T-helper 1 cell (primary cell): ENCODE results near the gene ADAMTS5.

ENCODE experiments used
- DNase-seq, 5 donors: peaks; one replicate each; pipeline ENCODE4 v3.0.0-alpha.2; 2012 to 2020
- total RNA-seq, 4 donors: gene quantifications; one replicate each; lab custom pipeline; 2026; lab: John Stamatoyannopoulos, UW

ADAMTS5 gene
- 0 to 0.08 (median 0) reads per million in 4 donors for total RNA-seq

DNA sequence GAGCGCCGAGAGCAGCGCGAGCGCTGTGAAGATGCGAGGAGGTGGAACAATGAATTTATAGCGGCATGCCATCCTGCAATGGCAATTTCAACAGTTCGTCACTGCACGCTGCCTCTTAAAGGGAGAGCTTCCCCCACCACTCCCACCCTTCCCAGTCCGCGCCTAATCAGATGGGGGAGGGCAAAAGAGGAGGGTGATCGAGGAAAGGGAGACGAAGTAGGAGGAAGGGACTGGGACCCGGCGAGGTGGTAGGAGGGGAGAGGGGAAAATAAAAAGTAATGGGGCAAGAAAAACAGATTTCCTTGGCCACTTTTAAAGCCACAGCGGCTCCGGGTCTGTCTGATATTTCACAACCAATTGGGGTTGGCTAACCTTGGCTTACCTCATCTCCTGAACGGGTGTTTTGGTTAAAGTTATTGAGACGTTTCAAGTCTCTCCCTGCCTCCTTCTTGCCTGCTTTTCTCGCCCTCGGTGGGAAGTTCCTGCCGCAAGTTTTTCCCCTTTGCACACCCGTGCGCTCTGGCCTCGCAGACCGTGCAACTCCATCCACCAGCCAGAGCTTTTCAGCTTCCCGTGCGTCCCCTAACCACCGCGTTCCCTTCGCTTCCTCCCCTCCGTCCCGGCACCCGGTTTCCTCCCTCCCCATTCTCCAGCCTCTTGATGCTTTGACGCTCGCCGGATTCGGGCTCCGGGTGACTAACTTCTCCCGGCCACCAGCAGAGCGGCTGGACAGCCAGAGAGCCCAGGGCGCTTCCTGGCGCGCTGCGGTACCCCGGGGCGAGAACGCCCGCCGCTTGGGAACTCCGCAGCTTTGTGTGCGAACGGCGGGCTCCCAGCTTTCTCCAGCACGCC is at the start of gene ADAMTS5:
ADAMTS5 (minus strand) TSS at position 27 of the 852 bp plus-strand sequence. CDS start 697 bp downstream, outside the sequence.
- DNase-seq = no peak

DNA sequence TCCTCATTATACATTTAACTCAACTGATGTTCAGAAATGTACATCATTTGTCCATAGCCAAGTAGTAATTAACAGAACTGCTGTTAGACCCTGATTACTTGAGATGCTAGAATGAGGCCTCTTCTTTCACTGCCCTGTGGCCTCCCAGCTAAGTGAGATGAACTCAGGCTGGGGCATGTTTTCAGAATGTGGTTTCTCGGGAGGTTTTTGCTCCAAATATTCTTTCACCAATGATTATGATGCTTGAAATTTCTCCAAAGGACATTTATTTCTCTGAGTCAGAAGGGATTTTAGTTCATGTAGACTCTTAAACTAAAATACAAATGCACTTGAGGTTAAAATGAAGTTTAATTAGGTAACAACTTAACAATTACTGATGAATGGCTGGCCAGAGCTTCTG is 34.6 kb upstream of the ADAMTS5 start:
- DNase-seq = no peak

DNA sequence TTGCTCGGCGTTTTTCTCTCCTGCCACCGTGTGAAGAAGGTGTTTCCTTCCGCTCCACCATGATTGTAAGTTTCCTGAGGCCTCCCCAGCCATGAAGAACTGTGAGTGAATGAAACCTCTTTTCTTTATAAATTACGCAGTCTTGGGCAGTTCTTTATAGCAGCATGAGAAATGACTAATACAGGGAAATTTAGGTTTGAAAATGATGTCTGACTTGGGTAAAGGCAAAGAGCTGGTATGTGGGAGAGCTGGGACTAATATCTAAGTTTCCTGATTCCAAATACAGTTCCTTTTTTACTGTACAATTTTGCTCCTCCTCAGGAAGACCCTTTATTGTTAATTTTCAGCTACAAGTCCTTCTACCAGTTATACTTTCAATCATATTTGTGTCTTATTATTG is 16.7 kb upstream of the ADAMTS5 start:
- DNase-seq = no peak

DNA sequence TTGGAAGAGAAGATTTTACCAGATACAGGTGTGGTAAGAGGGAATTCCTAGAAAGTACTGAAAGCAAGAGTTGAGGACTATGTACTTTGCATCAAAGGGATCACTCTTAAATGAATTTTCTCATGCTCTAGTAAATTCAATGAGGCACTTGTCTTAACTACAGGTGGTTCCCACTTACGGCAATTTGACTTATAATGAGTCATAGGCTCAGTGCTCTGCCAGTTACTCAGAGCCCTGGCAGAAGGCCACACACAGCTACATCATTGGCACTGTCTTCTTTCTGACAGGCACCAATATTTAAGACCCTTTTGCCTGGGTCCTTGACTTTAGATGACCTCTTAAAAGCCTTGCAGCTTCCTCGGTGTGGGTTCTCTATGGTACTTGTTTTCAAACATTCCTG is 15.9 kb upstream of the ADAMTS5 start:
- no peak for DNase-seq

DNA sequence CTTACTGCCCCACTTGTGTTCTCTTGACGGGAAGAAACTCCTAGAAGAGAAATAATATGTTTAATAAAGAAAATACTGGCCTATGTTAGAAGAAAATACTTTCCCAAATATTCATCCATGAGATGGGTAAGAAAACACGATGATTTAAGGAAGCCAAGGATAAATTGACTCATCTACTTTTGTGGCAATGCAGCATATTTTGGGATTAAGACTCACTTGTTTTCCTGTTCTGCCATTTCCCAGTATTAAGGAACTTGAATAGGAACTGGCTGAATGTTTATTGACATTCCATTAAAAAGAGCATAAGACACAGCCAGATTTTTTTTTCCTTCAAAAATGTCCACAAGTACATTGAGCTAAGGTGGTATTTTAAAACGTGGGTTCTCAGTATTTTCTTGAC is 10.9 kb upstream of the ADAMTS5 start:
- no peak for DNase-seq

DNA sequence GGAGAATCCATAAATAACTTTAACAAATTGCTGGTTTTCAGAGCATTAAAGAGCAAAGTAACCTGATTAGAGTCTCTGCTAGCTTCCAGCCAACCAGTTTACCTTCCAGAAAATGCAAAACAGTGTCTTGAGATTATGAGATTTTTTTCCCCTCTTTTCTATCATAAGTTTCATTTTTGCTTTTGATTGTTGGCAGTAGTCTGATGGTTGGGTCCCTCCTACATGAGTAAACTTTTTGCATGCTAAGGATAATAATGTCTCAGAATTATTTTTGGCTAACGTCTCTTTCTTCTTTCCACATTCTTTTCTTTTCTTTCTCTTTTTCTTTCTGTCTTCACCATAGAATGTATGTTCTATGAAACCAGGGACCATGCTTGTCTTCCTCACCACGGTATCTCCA is 6.3 kb upstream of the ADAMTS5 start:
- DNase-seq = no peak

DNA sequence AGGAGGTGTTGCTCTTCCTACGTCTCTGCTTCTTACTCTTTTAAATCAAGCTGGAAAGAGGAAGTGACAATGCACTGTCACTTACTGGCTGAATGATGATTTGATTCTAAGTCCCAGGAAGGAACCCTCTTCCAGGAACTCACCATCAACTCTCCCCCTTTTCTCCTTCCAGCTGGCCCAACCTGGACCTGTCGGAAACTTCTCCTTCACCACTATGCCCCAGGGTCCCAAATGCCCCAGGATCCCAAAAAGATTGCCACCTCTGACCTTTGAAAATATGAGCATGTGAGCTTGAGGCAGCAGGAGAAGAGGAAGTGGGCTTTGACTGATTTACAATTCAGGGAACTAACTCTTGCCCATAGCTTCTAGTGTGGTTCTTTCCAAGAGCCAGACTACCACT is 5.3 kb upstream of the ADAMTS5 start:
- no peak for DNase-seq

DNA sequence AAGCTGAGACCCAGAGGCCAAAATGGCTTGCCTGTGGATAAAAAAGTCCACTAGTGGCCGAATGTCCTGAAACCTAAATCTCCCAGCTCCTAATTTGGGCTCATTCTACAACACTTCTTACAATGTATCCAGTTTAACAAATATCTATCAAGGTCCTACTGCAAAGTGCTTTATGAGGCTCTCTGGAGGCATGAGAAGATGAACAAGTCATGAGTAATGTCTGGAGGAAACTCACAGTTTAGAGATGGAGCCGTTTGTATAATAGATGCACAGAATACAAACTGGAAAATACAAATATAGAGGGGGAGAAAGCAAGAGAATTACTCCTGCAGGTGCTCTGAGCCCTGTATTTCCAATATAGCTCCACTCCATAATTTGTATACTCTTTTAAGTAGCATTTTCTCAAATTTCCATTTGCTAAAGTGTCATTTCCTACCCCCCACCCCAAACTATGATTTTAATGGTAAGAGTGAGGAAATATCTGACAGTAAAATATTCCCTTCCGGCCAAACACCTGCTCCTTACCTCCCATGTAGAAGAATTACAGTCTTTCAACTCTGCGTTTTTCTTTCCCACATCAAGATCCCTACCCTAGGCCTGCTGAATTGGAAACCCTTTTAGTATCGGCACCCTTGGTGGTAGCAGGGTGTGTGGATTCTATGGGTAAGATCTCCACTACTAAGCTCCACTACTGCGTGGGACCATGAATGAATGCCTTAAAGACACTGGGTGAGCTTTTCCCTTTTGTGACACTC is 3.3 kb upstream of the ADAMTS5 start:
- DNase-seq = no peak

DNA sequence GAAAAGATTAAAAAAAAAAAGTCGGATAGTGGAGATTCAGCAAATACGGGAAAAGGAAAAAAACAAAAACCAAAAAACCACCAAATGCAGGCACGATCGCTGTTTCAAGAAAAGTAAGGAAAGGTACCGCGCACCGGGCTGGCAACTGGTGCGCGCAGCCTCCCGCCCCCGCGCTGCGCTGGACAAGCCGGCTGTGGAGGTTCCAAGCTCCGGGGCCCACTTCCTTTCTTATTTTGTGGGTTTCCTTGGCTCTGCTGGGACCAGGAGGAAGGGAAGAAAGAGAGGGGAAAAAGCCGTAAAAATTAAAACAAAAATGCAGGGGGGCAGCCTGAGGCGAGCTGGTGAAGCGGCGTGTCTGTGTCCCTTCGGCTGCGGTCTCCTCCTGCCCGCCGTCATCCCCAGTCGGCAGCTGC is 233 bp downstream of the ADAMTS5 start:
- DNase-seq = no peak

DNA sequence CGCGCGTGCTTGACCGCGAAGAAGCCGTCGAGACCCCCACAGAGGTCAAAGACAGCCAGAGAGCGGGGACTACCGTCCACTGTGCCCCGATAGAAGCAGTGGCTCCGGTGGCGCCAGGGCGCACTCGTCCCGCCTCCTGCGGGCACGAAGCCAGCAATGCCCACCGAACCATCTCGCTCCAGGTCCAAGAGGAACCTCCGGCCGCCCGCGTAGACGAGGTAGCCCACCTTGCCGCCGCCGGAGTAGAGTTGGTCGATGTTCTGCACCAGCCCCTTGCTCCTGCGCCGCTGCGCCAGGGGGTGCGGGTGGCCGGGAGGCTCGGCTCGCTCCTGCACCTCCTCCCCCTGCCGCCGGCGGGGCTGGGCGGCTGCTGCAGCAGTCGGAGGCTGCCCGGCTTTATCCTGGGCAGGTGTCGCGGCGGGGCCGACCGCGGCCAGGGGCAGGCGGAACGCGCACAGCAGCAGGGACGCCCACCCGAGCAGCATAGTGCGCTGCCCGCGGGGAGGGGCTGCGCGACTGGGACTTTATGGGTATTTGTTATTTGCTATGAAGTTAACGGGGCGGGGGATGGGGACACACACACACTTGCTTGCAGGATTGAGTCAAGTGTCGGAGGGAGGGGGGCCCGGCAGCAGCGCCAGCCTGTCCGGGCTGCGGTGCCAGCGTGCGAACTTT is 844 bp downstream of the ADAMTS5 start:
- DNase-seq = no peak

DNA sequence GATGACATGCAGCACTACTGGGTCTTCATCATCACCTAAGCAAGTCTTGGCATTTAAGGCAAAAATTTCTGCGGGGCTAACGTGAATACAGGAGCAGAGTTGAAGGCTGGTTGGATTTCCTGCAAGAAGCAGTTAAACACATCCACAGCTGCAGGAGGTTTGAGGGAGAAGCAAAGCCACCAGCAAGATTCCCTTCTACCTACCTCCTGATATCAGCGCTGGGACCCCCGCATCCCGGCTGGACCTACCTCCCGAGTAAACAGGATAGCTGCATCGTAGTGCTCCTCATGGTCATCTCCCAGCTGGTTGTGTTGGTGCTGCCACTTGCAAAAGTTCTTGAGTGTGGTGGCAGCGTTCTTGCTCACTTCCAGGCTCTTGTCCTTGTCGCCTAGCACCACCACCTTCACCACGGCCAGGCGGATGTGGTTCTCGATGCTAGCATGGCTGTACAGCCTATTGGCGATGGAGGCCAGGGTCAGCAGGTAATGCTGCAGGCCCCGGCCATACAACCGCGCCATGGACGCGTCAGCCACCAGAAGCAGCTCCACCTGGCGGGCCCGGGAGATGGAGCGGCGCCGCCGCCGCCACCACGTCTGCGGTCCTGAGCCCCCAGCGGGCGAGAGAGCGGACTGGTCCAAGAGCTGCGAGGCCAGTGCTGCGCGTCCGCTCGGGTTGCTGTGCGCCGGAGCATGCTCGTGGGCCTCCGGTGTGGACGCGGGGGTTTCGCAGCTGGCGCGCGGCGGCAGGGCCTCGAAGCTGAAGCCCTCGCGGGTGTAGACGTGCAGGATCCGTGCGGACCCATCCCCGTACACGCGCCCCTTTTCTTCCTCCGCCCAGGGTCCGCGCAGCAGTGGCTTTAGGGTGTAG is 1.6 kb downstream of the ADAMTS5 start:
- DNase-seq = no peak

DNA sequence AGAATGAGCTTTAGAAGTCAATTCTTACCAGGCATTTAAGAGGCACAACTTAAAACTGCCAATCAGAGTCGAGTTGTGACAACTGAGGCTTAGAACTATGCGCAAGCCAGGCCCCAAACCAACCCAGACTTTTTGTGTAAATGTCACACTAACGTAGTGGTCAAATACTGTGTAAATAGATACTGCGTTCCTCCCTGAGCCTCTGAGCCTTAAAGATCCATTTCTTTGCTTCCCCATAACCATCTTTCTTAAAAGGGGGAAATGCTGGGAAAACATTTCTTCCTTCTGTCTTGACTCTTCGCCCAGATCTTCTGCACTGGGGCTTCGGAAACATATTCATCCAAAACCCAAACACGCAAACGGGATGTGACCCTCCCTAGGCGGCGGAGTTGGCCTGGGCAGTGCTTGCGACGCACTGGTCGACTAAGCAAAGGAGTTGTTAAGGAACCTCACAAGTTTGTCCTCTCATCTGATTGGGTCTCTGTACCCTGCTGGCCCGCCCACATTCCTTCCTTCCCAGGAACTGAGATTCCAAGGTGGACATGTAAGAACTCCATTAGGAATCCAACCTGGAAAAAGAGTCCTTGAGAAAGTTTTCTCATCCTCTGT is 2.6 kb downstream of the ADAMTS5 start:
- no peak for DNase-seq

DNA sequence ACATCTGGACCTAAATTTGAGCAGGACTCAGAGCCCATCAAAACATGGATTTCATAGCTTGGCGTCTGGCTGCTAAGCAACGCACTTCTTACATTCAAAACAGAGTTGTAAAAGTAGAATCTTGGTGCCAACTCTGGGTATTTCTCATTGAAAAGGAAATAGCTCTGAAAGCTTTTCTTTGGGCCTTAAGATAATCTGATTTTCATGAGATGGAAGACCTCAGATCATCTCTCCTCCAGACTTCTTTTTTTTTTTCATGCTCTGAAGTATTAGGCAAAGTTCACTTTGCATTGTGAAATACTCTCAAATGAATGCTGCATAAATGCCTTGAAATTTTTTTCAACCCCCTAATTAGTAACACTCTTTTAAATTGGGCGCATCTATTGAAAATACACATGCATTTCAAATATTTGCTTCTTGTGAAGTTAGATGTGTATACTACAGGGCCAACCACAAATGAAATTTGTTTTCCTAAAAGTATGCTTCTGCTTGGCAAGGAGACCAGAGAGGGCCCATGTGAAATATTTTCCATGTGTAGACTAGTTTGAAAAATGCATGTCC is 4.2 kb downstream of the ADAMTS5 start:
- no peak for DNase-seq

DNA sequence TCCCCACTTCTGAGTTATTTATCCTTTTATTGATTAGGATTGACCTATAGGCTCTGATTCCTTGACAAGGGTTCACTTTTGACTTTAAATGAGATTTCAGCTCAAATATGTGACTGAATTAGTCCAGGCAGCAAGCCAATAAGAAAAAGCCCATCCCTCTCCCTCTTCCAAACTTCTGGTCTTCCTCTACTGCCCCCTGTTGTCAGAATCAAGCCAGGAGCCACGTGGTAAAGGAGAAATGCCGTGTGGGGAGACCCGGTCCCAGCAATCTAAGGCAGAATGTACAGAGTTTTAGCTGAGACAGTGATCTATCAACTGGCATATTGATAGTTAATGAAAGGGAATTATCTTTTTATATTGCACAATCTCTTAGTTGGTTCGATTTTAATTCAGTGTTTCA is 5.2 kb downstream of the ADAMTS5 start:
- DNase-seq = no peak

DNA sequence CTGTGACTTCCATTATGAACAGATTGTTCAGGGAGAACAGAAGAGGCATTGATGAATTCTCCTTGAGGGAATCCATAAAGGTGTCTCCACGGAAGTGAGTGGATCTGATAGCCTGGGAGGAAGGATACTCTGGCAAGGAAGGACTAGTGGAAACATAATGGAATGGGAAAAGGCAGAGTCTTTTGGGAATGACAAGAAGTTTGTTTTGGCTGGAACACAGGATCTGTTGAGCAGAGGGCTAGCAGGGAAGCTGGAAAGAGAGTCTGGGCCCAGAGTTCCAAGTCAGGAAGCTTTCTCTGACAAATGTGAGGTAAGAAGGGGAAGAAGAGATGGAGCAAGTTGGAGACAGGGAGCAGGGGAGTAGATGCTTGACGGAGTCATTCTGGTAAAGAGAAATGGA is 8.1 kb downstream of the ADAMTS5 start:
- DNase-seq = no peak

DNA sequence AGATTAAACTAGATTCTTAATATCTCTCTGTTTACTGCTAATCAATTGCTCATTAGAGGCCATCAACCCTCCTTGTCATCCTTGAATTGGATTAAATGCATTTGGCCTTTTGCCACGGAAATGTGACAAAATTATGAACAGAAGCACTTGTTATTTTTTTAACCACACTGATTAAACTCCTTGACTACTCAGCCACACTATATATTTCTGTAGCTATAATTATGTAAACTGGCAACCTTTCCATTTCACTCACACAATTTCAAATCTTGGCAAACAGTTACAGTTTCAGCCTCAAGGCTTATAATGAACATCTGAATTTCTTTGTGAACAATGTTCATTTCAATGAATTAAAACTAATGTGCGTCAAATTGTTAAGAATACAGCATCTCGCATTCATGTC is 10.1 kb downstream of the ADAMTS5 start:
- no peak for DNase-seq

DNA sequence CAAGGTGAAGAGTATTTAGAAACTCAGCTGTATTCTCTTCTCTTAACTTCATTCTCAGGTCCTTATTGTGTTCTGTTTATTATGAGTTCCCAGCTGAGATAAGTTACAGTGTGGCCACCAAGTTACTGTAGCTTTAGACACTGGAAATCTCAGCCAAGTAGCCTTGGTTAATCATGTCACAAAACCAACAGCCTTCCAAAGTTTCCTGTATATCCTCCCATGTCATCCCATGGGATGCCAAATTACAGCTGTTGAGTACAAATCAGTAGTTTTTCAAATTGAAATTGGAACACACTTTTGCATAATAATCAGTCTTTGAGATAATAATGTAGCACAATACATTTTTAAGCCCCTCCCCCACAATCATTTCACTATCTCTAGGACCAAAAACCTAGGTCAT is 10.7 kb downstream of the ADAMTS5 start:
- no peak for DNase-seq

DNA sequence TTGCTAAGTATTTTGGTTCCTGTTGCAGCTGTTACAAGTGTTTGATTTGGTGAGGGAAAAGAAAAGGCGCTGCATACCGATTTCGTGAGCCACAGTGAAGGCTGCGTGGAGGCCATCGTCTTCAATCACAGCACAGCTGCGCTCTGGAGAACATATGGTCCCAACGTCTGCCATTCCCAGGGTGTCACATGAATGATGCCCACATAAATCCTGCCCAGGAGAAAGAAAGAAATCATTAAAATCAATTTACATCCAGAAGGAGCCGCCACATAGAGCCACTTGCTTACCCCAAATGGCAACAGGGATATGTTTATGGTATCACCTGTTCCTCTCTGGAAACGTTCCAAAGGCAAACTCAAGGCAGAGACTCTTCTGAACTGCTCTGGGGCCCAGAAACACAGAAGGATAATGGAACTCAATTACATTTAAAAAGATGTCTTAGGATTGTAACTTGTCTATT is 12.2 kb downstream of the ADAMTS5 start:
- DNase-seq = no peak

DNA sequence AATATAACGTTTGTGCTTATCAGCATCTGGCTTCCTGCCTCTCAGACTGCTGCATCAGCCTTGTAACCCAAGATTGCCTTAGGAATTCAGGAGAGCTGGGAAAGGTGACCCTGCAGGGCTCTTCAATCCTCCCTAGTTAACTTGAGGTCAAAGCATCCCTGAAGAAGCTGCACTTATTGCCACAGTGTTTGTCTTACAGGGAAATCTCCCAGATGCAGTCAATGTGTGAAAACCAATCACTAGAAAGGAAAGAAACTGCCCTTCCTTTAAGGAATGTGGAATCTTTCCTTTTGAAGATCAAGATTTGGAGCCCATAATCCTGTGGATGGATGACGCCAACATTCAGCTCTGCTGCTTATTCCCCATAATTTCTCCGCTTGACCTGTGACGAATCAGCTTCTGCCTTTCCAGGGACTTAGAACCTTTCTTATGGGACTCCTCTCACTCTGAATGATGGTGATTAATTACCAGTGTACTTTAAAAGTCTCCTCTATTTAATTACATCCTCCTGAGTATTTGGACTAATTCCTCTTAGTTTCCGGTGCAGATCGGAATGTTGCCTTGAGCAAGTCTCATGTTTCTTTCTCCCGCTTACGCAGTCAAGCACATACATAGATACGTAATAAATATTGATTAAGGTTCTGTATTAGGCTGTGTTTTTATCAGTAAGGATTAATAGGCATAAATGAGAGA is 14.4 kb downstream of the ADAMTS5 start:
- DNase-seq = no peak

DNA sequence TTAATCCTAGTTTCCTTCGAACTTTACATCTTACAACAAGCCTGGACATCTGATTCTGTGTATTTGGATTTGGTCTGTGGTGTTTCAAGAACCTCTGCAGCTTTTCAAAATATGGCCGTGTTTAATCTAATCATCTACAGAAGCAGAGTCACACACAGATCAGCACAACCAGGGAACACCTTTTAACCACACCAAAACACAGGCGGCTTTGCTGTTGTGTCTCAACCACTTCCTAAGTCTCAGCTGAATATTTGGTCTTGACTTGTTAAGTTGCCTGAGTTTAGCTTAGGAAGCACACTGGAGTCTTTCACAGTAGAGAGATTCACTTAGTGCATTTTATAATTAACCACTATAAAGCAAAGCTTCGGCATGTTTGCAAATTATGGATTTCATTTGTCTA is 17.1 kb downstream of the ADAMTS5 start:
- DNase-seq = no peak

DNA sequence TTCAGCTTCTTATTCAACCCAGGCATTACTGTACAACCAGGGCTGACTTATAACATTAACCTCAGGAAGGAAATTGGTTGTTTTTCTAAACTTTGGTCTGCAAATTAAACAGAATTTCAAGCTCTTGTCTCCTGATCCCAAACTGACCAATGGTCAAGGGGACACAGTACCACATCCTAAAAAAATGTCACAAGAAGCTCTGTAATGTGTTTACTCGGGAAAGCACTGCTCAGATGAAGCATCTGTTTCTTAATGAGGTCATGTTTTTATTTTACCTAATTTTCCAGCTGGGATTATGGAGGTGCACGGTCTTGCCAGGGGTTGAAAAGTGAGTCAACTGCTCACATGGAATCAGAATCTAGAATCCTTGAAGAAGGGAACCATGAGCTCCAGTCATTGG is 18.7 kb downstream of the ADAMTS5 start:
- no peak for DNase-seq
